ENCODE results near the gene OGDH. TPM values are rescaled to one million over a fixed set of nuclear protein-coding genes. Genes with fewer than 3 reads are reported as not detected.

Gene OGDH
- total and polyA plus RNA-seq, 10 of the 15 experiments (the other 5 are each of a cell fraction or from before 2014, with no cell fraction given) = 4.1 to 103 (median 48.4) TPM

DNA sequence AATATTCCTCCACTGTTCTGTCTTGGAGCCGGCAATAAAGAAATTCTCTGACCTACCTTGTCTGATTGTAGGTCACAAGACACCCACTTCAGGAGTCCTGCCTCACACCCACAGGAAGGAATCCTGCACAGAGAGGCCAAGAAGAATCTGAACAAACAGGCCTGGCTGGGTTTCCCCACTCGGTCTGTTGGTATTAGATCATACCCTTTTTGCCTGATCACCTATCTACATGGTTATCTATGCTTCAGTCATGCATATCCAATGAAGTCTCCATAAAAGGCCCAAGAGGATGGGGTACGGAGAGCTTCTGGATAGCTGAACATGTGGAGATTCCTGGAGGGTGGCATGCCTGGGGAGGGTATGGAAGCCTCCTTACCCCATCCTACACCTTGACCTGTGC lies 12.3 kb downstream of the OGDH start:
- Histone ChIP-seq H2AFZ (ENCODE audit: control insufficient read depth, low read depth, low read length) (no peak overlapping the region), H3K4me3 (no peak overlapping the region), H3K27me3 (replicated peaks in 1 of 2; ENCODE audit: control insufficient read depth in 2 of 2, insufficient read depth in 2 of 2, low read length in 1 of 2) (no peaks in the 10 kb centered on the region), H3K27ac (ENCODE audit: control insufficient read depth, insufficient read depth) (peak overlapping the region; percentile 65), H3K4me2 (ENCODE audit: control insufficient read depth, insufficient read depth) (peak overlapping the region; percentile 44; the same call in 1 of the 2 replicates), H3K36me3 (ENCODE audit: control insufficient read depth in 2 of 2, insufficient read depth in 2 of 2, low read length in 1 of 2) (peaks cover 0 to 9% of the 10 kb centered on the region in 2 experiments; a peak in 2 of 4 replicates), H3K4me1 (ENCODE audit: control insufficient read depth, insufficient read depth, low read length) (peaks cover 61% of the 10 kb centered on the region), H4K20me1 (ENCODE audit: control insufficient read depth, insufficient read depth) (no peaks in the 10 kb centered on the region), H3K9ac (ENCODE audit: control insufficient read depth, insufficient read depth, low read length) (no peak overlapping the region; the same call in 1 of the 2 replicates), H3K79me2 (ENCODE audit: control insufficient read depth, insufficient read depth, low read length) (peaks cover 90% of the 10 kb centered on the region), H3K9me3 (replicated peaks; ENCODE audit: control insufficient read depth, insufficient read depth, low read length) (no peaks in the 10 kb centered on the region)
- intact Hi-C loops (cut with micrococcal nuclease; ENCODE audit: unreplicated experiment) (no loop called here), in situ Hi-C loops (cut with MboI) (no loop called here)
- ATAC-seq (peak; percentile 60), FAIRE-seq (no peak), DNase-seq (ENCODE audit: low read depth, low spot score) (no peak)
- ChIA-PET RAD21 (ENCODE audit: unreplicated experiment) (interaction anchor here (10.1 kb wide), 1 partner anchor 16 kb away, joined by 130 read pairs; no protein-coding TSS in a partner anchor), CTCF (no interaction called here), SMC1A (ENCODE audit: uncharacterized antibody, unreplicated experiment) (interaction anchor here (1.0 to 1.3 kb wide), 4 partner anchors 12 to 20 kb away, joined by 3 to 5 read pairs (median 4); partner anchors contain the start of gene OGDH), POLR2A (interaction anchor here (0.8 to 3.2 kb wide), 3 partner anchors 11 to 131 kb away, joined by 4 to 28 read pairs (median 9); partner anchors contain the start of genes OGDH and ZMIZ2)
- 21% methylated on average over 3 of the region's 3 CpGs for WGBS (ENCODE audit: insufficient coverage, insufficient replicate concordance, low lambda C conversion rate, missing lambda C conversion rate)
- no TSS peak for BruUV-seq (replicated peaks)
- TF ChIP-seq POU2F2 (IDR thresholded peaks at IDR 0.05; ENCODE audit: borderline replicate concordance, low read depth, low read length) = 0 out of 3 replicates have a peak, but pooled peaks have one; percentile 27
- TF ChIP-seq IKZF1 (conservative IDR thresholded peaks at IDR 0.05) = 0 out of 2 replicates have a peak, but pooled peaks have one; percentile 24
- 0 out of 2 replicates have a peak, but pooled peaks have one; percentile 20 for TF ChIP-seq NBN (IDR thresholded peaks at IDR 0.05)
- no peak for TF ChIP-seq NR2F1 (conservative IDR thresholded peaks at IDR 0.05)
- no peak for TF ChIP-seq POLR2A (IDR thresholded peaks at IDR 0.05; ENCODE audit: low read depth, low read length)
- TF ChIP-seq NFIC (IDR thresholded peaks at IDR 0.05; ENCODE audit: low read depth, low read length) = 0 out of 2 replicates have a peak, but pooled peaks have one; percentile 45
- TF ChIP-seq IKZF2 (IDR thresholded peaks at IDR 0.05) = 0 out of 4 replicates have a peak, but pooled peaks of 1 of the 2 experiments have one; percentile 25
- TF ChIP-seq ATF7 (IDR thresholded peaks at IDR 0.05; ENCODE audit: low read depth) = peak; percentile 56
- TF ChIP-seq, protein P1, sequence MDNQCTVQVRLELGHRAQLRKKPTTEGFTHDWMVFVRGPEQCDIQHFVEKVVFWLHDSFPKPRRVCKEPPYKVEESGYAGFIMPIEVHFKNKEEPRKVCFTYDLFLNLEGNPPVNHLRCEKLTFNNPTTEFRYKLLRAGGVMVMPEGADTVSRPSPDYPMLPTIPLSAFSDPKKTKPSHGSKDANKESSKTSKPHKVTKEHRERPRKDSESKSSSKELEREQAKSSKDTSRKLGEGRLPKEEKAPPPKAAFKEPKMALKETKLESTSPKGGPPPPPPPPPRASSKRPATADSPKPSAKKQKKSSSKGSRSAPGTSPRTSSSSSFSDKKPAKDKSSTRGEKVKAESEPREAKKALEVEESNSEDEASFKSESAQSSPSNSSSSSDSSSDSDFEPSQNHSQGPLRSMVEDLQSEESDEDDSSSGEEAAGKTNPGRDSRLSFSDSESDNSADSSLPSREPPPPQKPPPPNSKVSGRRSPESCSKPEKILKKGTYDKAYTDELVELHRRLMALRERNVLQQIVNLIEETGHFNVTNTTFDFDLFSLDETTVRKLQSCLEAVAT (IDR thresholded peaks at IDR 0.05) = peak; percentile 51; the same call in 1 of the 2 replicates
- peak in 1 of 2 experiments; percentile 63; a peak in 1 of 4 replicates for TF ChIP-seq SRF (IDR thresholded peaks at IDR 0.05; ENCODE audit: low read depth in 2 of 2, low read length in 2 of 2)
